ENCODE results near the gene GIGYF1. TPM values are rescaled to one million over a fixed set of nuclear protein-coding genes. Genes with fewer than 3 reads are reported as not detected.
"Not testable (repeated sequence)": the region's sequence is repeated elsewhere in the genome, so short reads cannot be mapped to it uniquely, and the experiment has no call there.

The GIGYF1 gene
- total and polyA plus RNA-seq, 2 donors from 2014 or later, result 11.6 to 51.3 TPM

DNA sequence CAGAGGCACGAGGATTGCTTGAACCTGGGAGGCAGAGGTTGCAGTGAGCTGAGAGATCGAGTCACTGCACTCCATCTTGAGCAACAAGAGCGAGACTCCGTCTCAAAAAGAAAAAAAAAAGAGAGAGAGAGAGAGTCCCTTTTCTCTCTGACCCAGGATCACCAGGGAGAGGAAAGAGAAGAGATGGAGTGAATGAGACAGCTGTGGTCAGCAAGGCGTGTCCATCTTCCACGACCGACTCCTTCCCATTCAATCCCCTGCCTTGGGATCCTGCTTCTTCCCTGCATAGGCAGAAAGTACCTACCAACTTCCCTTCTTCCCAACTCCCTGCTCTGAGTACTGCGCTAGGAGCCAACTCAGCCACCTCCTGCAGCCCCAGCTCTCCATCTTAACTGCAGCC is 34.1 kb upstream of the GIGYF1 start:
- no peaks in the 10 kb centered on the region for H3K4me1 ChIP-seq (ENCODE audit: control insufficient read depth in 2 of 3, insufficient read depth in 2 of 3, low read depth in 1 of 3, low read length in 3 of 3)
- intact Hi-C loops (cut with DNase I), result no loop called here
- H3K36me3 ChIP-seq (ENCODE audit: control insufficient read depth in 2 of 3, insufficient read depth in 3 of 3, low read length in 3 of 3), result no peaks in the 10 kb centered on the region
- H3K27me3 ChIP-seq (ENCODE audit: control insufficient read depth, insufficient read depth, low read length), result no peaks in the 10 kb centered on the region
- no peaks in the 10 kb centered on the region for H3K9me3 ChIP-seq (ENCODE audit: control insufficient read depth in 2 of 3, insufficient read depth in 1 of 3, low read length in 3 of 3)
- no peak overlapping the region for H3K9ac ChIP-seq (ENCODE audit: low read length in 3 of 3)
- H3K4me3 ChIP-seq (ENCODE audit: low read length in 3 of 3), result no peak overlapping the region
- no peak for TF ChIP-seq CTCF (IDR thresholded peaks at IDR 0.05; ENCODE audit: borderline replicate concordance, extremely low read depth, insufficient read depth)
- no peak overlapping the region for H3K27ac ChIP-seq (ENCODE audit: low read depth in 2 of 2, low read length in 2 of 2)
- FAIRE-seq, result no peak
- DNase-seq, result no peak

GRCh38 chr7:100726996-100727761 is 33.1 kb upstream of the GIGYF1 start:
- Histone ChIP-seq H3K36me3 (ENCODE audit: control insufficient read depth in 2 of 3, insufficient read depth in 3 of 3, low read length in 3 of 3) (no peaks in the 10 kb centered on the region), H3K9ac (ENCODE audit: low read length in 3 of 3) (no peak overlapping the region), H3K27ac (ENCODE audit: low read depth in 2 of 2, low read length in 2 of 2) (no peak overlapping the region), H3K4me3 (ENCODE audit: low read length in 3 of 3) (no peak overlapping the region), H3K27me3 (ENCODE audit: control insufficient read depth, insufficient read depth, low read length) (no peaks in the 10 kb centered on the region), H3K9me3 (ENCODE audit: control insufficient read depth in 2 of 3, insufficient read depth in 1 of 3, low read length in 3 of 3) (no peaks in the 10 kb centered on the region), H3K4me1 (ENCODE audit: control insufficient read depth in 2 of 3, insufficient read depth in 2 of 3, low read depth in 1 of 3, low read length in 3 of 3) (no peaks in the 10 kb centered on the region)
- no peak for TF ChIP-seq CTCF (IDR thresholded peaks at IDR 0.05; ENCODE audit: borderline replicate concordance, extremely low read depth, insufficient read depth)
- FAIRE-seq (no peak), DNase-seq (no peak)
- intact Hi-C loops (cut with DNase I), result no loop called here

DNA sequence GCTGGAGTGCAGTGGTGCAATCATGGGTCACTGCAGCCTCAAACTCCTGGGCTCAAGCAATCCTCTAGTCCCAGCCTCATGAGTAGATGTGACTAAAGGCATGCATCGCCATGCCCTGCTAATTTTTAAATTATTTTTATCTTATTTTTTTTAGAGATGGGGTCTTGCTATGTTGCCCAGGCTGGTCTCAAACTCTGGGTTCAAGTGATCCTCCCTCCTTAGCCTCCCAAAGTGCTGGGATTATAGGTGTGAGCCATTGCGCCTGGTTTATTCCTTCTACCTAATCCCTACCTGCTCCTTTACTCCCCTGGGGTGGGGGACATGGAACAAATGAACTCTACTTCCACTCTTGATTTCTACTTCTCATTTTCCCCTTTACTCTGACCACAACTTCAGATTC is 30.3 kb upstream of the GIGYF1 start:
- peaks cover 14% of the 10 kb centered on the region for H3K27me3 ChIP-seq (ENCODE audit: control insufficient read depth, insufficient read depth, low read length)
- H3K4me1 ChIP-seq (ENCODE audit: control insufficient read depth in 2 of 3, insufficient read depth in 2 of 3, low read depth in 1 of 3, low read length in 3 of 3); FAIRE-seq; intact Hi-C loops (cut with DNase I); H3K9ac ChIP-seq (ENCODE audit: low read length in 3 of 3); H3K27ac ChIP-seq (ENCODE audit: low read depth in 2 of 2, low read length in 2 of 2); DNase-seq; H3K36me3 ChIP-seq (ENCODE audit: control insufficient read depth in 2 of 3, insufficient read depth in 3 of 3, low read length in 3 of 3); H3K9me3 ChIP-seq (ENCODE audit: control insufficient read depth in 2 of 3, insufficient read depth in 1 of 3, low read length in 3 of 3); H3K4me3 ChIP-seq (ENCODE audit: low read length in 3 of 3): not testable (repeated sequence)

GRCh38 chr7:100723732-100724275 is 29.8 kb upstream of the GIGYF1 start:
- no peak overlapping the region for H3K4me3 ChIP-seq (ENCODE audit: low read length in 3 of 3)
- no peaks in the 10 kb centered on the region for H3K36me3 ChIP-seq (ENCODE audit: control insufficient read depth in 2 of 3, insufficient read depth in 3 of 3, low read length in 3 of 3)
- DNase-seq (no peak), FAIRE-seq (no peak)
- no peaks in the 10 kb centered on the region for H3K9me3 ChIP-seq (ENCODE audit: control insufficient read depth in 2 of 3, insufficient read depth in 1 of 3, low read length in 3 of 3)
- no peak for TF ChIP-seq CTCF (IDR thresholded peaks at IDR 0.05; ENCODE audit: borderline replicate concordance, extremely low read depth, insufficient read depth)
- H3K4me1 ChIP-seq (ENCODE audit: control insufficient read depth in 2 of 3, insufficient read depth in 2 of 3, low read depth in 1 of 3, low read length in 3 of 3), result no peaks in the 10 kb centered on the region
- H3K9ac ChIP-seq (ENCODE audit: low read length in 3 of 3), result no peak overlapping the region
- intact Hi-C loops (cut with DNase I), result no loop called here
- no peak overlapping the region for H3K27ac ChIP-seq (ENCODE audit: low read depth in 2 of 2, low read length in 2 of 2)
- H3K27me3 ChIP-seq (ENCODE audit: control insufficient read depth, insufficient read depth, low read length), result peaks cover 15% of the 10 kb centered on the region
